WTC11 (cell line): ENCODE measurements around the gene CATSPERE. TPM values are rescaled to one million over a fixed set of nuclear protein-coding genes. Genes with fewer than 3 reads are reported as not detected.

Source experiments
- ATAC-seq: fragments of 200-7000 bp; cut with Tn5 transposase; 2 replicates; pipeline ENCODE4 v1.10.0; 2021; ENCODE audit warnings: mild to moderate bottlenecking, moderate library complexity
- CTCF ChIA-PET: fragments of 300-600 bp; sonication (Branson Sonifier 250); formaldehyde crosslinking; loops from one replicate; lab custom pipeline; 2021; ENCODE audit warnings: antibody characterized with exemption; lab: Charles Lee
- POLR2A ChIA-PET: fragments of 350-600 bp; sonication (Branson Sonifier 250); formaldehyde crosslinking; loops from one replicate; lab custom pipeline; 2021; ENCODE audit warnings: antibody characterized with exemption; lab: Charles Lee
- DNase-seq: peaks from one replicate; pipeline ENCODE4 v3.0.0; 2021; ENCODE audit warnings: low spot score
- H3K27ac Mint-ChIP-seq: 2 replicates; pipeline ENCODE4 v1.8.0; 2021; ENCODE audit warnings: mixed read lengths
- H3K27me3 Mint-ChIP-seq: 2 replicates; pipeline ENCODE4 v1.8.0; 2021; ENCODE audit warnings: low read depth, mild to moderate bottlenecking, moderate library complexity, mixed read lengths
- H3K36me3 Mint-ChIP-seq: 2 replicates; pipeline ENCODE4 v1.8.0; 2021; ENCODE audit warnings: mixed read lengths
- H3K4me1 Mint-ChIP-seq: 2 replicates; pipeline ENCODE4 v1.8.0; 2022; ENCODE audit warnings: mixed read lengths
- H3K4me3 Mint-ChIP-seq: 2 replicates; pipeline ENCODE4 v1.8.0; 2021; ENCODE audit warnings: mild to moderate bottlenecking, moderate library complexity, mixed read lengths
- H3K9me3 Mint-ChIP-seq: 2 replicates; pipeline ENCODE4 v1.8.0; 2021; ENCODE audit warnings: mixed read lengths
- ARID4B ChIP-seq: sonication (generic); formaldehyde crosslinking; IDR thresholded peaks from 2 replicates; pipeline ENCODE4 v1.8.0; 2023; ENCODE audit warnings: missing genetic modification reagents, mild to moderate bottlenecking, borderline replicate concordance
- ATF6 ChIP-seq: sonication (generic); formaldehyde crosslinking; IDR thresholded peaks from 2 replicates; pipeline ENCODE4 v1.8.1; 2023; ENCODE audit warnings: mild to moderate bottlenecking, missing genetic modification reagents
- CDX4 ChIP-seq: fragments of 250-450 bp; sonication (Bioruptor Pico); IDR thresholded peaks from 2 replicates; pipeline ENCODE4 v1.9.0; 2021; ENCODE audit warnings: moderate library complexity, mild to moderate bottlenecking, inconsistent platforms, borderline replicate concordance
- CREM ChIP-seq: sonication (generic); formaldehyde crosslinking; IDR thresholded peaks from 2 replicates; pipeline ENCODE4 v1.8.1; 2022; ENCODE audit warnings: mild to moderate bottlenecking, missing genetic modification reagents, moderate library complexity
- E2F5 ChIP-seq: sonication (generic); formaldehyde crosslinking; IDR thresholded peaks from 2 replicates; pipeline ENCODE4 v1.8.1; 2022; ENCODE audit warnings: mild to moderate bottlenecking, moderate library complexity, missing genetic modification reagents
- EMX1 ChIP-seq: fragments of 250-450 bp; sonication (Bioruptor Pico); IDR thresholded peaks from 2 replicates; pipeline ENCODE4 v1.8.0; 2021; ENCODE audit warnings: mild to moderate bottlenecking
- ETV6 ChIP-seq: sonication (generic); formaldehyde crosslinking; IDR thresholded peaks from 2 replicates; pipeline ENCODE4 v1.8.1; 2022; ENCODE audit warnings: mild to moderate bottlenecking, missing genetic modification reagents
- FOXJ3 ChIP-seq: sonication (generic); formaldehyde crosslinking; IDR thresholded peaks from 2 replicates; pipeline ENCODE4 v1.9.0; 2021; ENCODE audit warnings: missing genetic modification reagents, mild to moderate bottlenecking, borderline replicate concordance
- GABPB1 ChIP-seq: sonication (generic); formaldehyde crosslinking; IDR thresholded peaks from 2 replicates; pipeline ENCODE4 v1.8.1; 2023; ENCODE audit warnings: mild to moderate bottlenecking, missing genetic modification reagents
- IRF1 ChIP-seq: sonication (generic); formaldehyde crosslinking; IDR thresholded peaks from 2 replicates; pipeline ENCODE4 v1.8.0; 2023; ENCODE audit warnings: missing genetic modification reagents
- OVOL2 ChIP-seq: fragments of 250-450 bp; sonication (Bioruptor Pico); IDR thresholded peaks from 2 replicates; pipeline ENCODE4 v1.9.0; 2021; ENCODE audit warnings: mild to moderate bottlenecking, borderline replicate concordance
- SMAD4 ChIP-seq: sonication (generic); formaldehyde crosslinking; IDR thresholded peaks from 2 replicates; pipeline ENCODE4 v1.8.0; 2022; ENCODE audit warnings: mild to moderate bottlenecking, missing genetic modification reagents
- SOX15 ChIP-seq: fragments of 250-450 bp; sonication (Bioruptor Pico); IDR thresholded peaks from 2 replicates; pipeline ENCODE4 v1.9.0; 2021; ENCODE audit warnings: mild to moderate bottlenecking
- TEAD1 ChIP-seq: sonication (generic); formaldehyde crosslinking; IDR thresholded peaks from 2 replicates; pipeline ENCODE4 v1.8.0; 2022; ENCODE audit warnings: mild to moderate bottlenecking, missing genetic modification reagents
- TEAD4 ChIP-seq: sonication (generic); formaldehyde crosslinking; IDR thresholded peaks from 2 replicates; pipeline ENCODE4 v1.8.0; 2022; ENCODE audit warnings: mild to moderate bottlenecking, missing genetic modification reagents
- ZBTB21 ChIP-seq: sonication (generic); formaldehyde crosslinking; IDR thresholded peaks from 2 replicates; pipeline ENCODE4 v1.8.1; 2023; ENCODE audit warnings: mild to moderate bottlenecking, missing genetic modification reagents, borderline replicate concordance
- ZNF121 ChIP-seq: sonication (generic); formaldehyde crosslinking; IDR thresholded peaks from 2 replicates; pipeline ENCODE4 v1.8.0; 2023; ENCODE audit warnings: missing genetic modification reagents
- ZNF138 ChIP-seq: sonication (generic); formaldehyde crosslinking; conservative IDR thresholded peaks from 2 replicates; pipeline ENCODE4 v1.8.1; 2022; ENCODE audit warnings: mild to moderate bottlenecking, moderate library complexity, missing genetic modification reagents
- ZNF281 ChIP-seq: sonication (generic); formaldehyde crosslinking; IDR thresholded peaks from 2 replicates; pipeline ENCODE4 v1.8.0; 2023; ENCODE audit warnings: mild to moderate bottlenecking, missing genetic modification reagents
- ZNF423 ChIP-seq: fragments of 250-450 bp; sonication (Bioruptor Pico); IDR thresholded peaks from 2 replicates; pipeline ENCODE4 v2.1.2; 2022; ENCODE audit warnings: mild to moderate bottlenecking, moderate library complexity
- ZNF532 ChIP-seq: fragments of 250-450 bp; sonication (Bioruptor Pico); IDR thresholded peaks from 2 replicates; pipeline ENCODE4 v1.9.0; 2021; ENCODE audit warnings: mild to moderate bottlenecking, borderline replicate concordance
- ZNF671 ChIP-seq: fragments of 250-450 bp; sonication (Bioruptor Pico); IDR thresholded peaks from 2 replicates; pipeline ENCODE4 v1.8.0; 2021; ENCODE audit warnings: mild to moderate bottlenecking
- total RNA-seq: library from RNA; stranded (reverse); gene quantifications from 3 replicates; pipeline ENCODE4 v1.2.3, GENCODE V29; 2021

The CATSPERE gene
- total RNA-seq, 1 experiment from 2014 or later, result 0.66 TPM

- TF ChIP-seq ZNF281 (no peak), ARID4B (CRISPR knock-in tag) (no peak), EMX1 (CRISPR knock-in tag) (no peak), GABPB1 (CRISPR knock-in tag) (no peak), ZNF138 (CRISPR knock-in tag) (no peak), ATF6 (CRISPR knock-in tag) (no peak)
- TF ChIP-seq, all 79 proteins: peak for 0
Observed at GRCh38 chr1:244413736-244414135, 47.3 kb upstream of the CATSPERE start (continued).

GRCh38 chr1:244414543-244414942 is 46.5 kb upstream of the CATSPERE start:
- ATAC-seq (peak; percentile 65), DNase-seq (no peak)
- no peak overlapping the region for H3K4me3 Mint-ChIP-seq
- POLR2A ChIA-PET, result no interaction called here
- H3K4me1 Mint-ChIP-seq, result peaks cover 12% of the 10 kb centered on the region
- H3K27ac Mint-ChIP-seq, result no peak overlapping the region
- H3K36me3 Mint-ChIP-seq, result peaks cover 87% of the 10 kb centered on the region
- H3K27me3 Mint-ChIP-seq, result no peaks in the 10 kb centered on the region
- CTCF ChIA-PET, result interaction anchor here (0.7 to 2.0 kb wide), 6 partner anchors 53 to 189 kb away, joined by 3 to 6 read pairs (median 4); no protein-coding TSS in a partner anchor
- H3K9me3 Mint-ChIP-seq, result no peaks in the 10 kb centered on the region
- no peak for TF ChIP-seq ZNF671 (CRISPR knock-in tag)
- no peak for TF ChIP-seq CREM (CRISPR knock-in tag)
- TF ChIP-seq TEAD4 (CRISPR knock-in tag), result no peak
- no peak for TF ChIP-seq OVOL2 (CRISPR knock-in tag)
- no peak for TF ChIP-seq ZNF121 (CRISPR knock-in tag)
- TF ChIP-seq FOXJ3 (CRISPR knock-in tag), result no peak
- no peak for TF ChIP-seq E2F5 (CRISPR knock-in tag)
- TF ChIP-seq CDX4 (CRISPR knock-in tag), result no peak
- TF ChIP-seq ZBTB21 (CRISPR knock-in tag), result no peak
- TF ChIP-seq ETV6 (CRISPR knock-in tag), result no peak
- TF ChIP-seq IRF1 (CRISPR knock-in tag), result no peak
- no peak for TF ChIP-seq ZNF423 (CRISPR knock-in tag)
- no peak for TF ChIP-seq ZNF532
- TF ChIP-seq SOX15 (CRISPR knock-in tag), result no peak
- TF ChIP-seq SMAD4, result no peak
- TF ChIP-seq TEAD1 (CRISPR knock-in tag), result no peak
